Ishikawa (cell line): ENCODE measurements around the gene DNAJA4.

Source experiments
- EGR1 ChIP-seq: IDR thresholded peaks from 2 replicates; pipeline ENCODE4 v1.6.1; 2012
- EP300 ChIP-seq: IDR thresholded peaks from 2 replicates; pipeline ENCODE4 v1.6.1; 2012; ENCODE audit warnings: borderline replicate concordance
- RAD21 ChIP-seq: IDR thresholded peaks from 2 replicates; pipeline ENCODE4 v1.6.1; 2012; ENCODE audit warnings: low read depth

DNA sequence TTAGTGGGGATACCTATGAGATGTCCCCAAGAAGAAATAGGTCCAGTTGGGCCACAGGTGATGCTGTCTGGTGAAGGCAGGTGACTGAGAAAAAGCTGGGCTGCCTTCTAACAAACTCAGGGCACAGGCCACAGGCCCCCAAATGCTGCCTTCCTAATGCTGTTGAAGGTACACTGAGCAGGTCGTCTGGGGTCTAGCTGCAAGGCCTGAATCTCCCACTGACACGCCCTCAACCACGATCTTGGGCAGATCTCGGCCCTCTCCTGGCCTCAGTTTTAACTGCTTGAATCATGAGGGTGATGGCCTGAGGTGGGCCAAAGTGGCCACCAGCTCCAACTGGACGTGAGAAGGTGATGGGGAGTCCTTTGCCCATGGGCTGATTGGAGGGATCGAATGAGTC lies 27.9 kb upstream of the DNAJA4 start:
- TF ChIP-seq EP300 (no peak), EGR1 (no peak), RAD21 (no peak)
